ENCODE data around the gene C15orf61.

- no peak for TF ChIP-seq CTCF (IDR thresholded peaks at IDR 0.05)
- TF ChIP-seq POLR2A (IDR thresholded peaks at IDR 0.05): no peak
- TF ChIP-seq POLR2AphosphoS5 (IDR thresholded peaks at IDR 0.05; ENCODE audit: insufficient read depth in 1 of 2, low read depth in 1 of 2): no peak
Measured at GRCh38 chr15:67472957-67473356, 48.0 kb upstream of the C15orf61 start.

Data from vagina (tissue), 2 donors.